Astrocyte of the cerebellum (primary cell): ENCODE data around the gene RPL13A.

Source experiments
- DNase-seq: peaks from one replicate; pipeline ENCODE4 v3.0.0-alpha.2; 2011; ENCODE audit warnings: low read depth
- H3K4me3 ChIP-seq: 2 replicates; pipeline ENCODE4 v1.5.1; 2011; ENCODE audit warnings: mild to moderate bottlenecking, low read depth, low read length, moderate library complexity
- in situ Hi-C: cut with HindIII; loops from 2 replicates; pipeline ENCODE4 v1.10.0; 2017; ENCODE audit warnings: low sequenced_read_pairs
- TF ChIP-seq, protein P1 (sequence below): IDR thresholded peaks from 2 replicates; pipeline ENCODE4 v1.5.1; 2012; ENCODE audit warnings: low read length, low read depth, moderate library complexity, mild to moderate bottlenecking; ENCODE audit errors: missing control alignments

RPL13A gene

DNA sequence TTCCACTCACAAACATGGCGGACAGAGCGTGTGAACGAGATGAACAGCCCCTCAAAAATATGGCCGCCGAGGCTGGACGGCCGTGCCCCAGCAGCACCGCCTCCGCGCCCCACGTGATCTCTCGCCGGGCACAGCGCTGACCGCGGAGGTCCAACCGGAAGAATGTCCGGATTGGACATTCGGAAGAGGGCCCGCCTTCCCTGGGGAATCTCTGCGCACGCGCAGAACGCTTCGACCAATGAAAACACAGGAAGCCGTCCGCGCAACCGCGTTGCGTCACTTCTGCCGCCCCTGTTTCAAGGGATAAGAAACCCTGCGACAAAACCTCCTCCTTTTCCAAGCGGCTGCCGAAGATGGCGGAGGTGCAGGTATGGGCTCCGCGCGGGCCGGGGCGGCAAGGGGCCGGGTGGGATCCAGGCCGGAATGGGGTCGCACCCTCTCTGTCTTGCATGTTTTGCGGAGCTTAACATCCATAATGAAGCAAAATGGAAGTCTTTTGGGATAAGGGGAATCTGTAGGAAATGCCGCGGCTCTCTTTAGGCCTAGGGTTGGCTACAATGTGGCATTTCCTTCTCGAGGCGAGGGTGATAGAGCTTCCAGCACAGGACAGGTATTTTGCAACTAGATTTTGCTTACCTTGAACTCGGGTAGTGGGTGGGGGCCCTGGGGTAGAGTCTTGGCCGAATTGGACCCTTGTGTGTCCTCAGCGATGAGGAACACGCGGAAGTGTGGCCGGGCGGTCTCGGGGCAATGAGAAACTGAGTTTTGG is at the start of gene RPL13A:
TSS of gene RPL13A (plus strand) at position 332 of the 769 bp plus-strand sequence. CDS start at position 354, 22 bp downstream.
- peak; percentile 98 for DNase-seq
- H3K4me3 ChIP-seq: peak within 1 kb of the TSS; percentile 97
- TF ChIP-seq, protein P1, sequence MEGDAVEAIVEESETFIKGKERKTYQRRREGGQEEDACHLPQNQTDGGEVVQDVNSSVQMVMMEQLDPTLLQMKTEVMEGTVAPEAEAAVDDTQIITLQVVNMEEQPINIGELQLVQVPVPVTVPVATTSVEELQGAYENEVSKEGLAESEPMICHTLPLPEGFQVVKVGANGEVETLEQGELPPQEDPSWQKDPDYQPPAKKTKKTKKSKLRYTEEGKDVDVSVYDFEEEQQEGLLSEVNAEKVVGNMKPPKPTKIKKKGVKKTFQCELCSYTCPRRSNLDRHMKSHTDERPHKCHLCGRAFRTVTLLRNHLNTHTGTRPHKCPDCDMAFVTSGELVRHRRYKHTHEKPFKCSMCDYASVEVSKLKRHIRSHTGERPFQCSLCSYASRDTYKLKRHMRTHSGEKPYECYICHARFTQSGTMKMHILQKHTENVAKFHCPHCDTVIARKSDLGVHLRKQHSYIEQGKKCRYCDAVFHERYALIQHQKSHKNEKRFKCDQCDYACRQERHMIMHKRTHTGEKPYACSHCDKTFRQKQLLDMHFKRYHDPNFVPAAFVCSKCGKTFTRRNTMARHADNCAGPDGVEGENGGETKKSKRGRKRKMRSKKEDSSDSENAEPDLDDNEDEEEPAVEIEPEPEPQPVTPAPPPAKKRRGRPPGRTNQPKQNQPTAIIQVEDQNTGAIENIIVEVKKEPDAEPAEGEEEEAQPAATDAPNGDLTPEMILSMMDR: no peak
- in situ Hi-C loops: no loop called here

- H3K4me3 ChIP-seq: no peak overlapping the region
- in situ Hi-C loops: no loop called here
- TF ChIP-seq, protein P1: no peak
- no peak for DNase-seq
Observed at GRCh38 chr19:49438261-49438660, 49.1 kb upstream of the RPL13A start.

DNA sequence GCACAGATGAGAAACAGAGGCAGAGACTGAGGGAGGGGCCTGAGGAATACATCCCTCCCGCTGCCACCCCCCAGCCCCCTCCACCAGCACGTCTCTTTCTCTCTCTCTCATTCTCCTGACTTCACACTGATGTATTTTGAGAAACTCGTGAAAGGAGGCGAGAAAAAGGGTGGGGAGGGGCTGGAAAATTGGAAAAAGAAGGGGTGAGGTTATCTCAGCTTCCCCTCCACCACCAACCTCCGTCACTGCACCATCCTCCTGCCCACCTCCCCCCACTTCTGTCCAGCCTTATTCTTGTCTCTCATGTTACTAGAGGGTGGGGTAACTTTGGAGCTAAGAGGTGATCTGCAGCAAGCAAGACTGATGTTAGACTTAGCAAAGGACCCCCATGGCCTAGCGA is 47.6 kb upstream of the RPL13A start:
- in situ Hi-C loops: no loop called here
- H3K4me3 ChIP-seq: no peak overlapping the region
- DNase-seq: no peak
- TF ChIP-seq, protein P1: no peak

- H3K4me3 ChIP-seq: no peak overlapping the region
- no peak for DNase-seq
- in situ Hi-C loops: no loop called here
- TF ChIP-seq, protein P1: no peak
Observed at GRCh38 chr19:49440439-49441209, 46.8 kb upstream of the RPL13A start.

DNA sequence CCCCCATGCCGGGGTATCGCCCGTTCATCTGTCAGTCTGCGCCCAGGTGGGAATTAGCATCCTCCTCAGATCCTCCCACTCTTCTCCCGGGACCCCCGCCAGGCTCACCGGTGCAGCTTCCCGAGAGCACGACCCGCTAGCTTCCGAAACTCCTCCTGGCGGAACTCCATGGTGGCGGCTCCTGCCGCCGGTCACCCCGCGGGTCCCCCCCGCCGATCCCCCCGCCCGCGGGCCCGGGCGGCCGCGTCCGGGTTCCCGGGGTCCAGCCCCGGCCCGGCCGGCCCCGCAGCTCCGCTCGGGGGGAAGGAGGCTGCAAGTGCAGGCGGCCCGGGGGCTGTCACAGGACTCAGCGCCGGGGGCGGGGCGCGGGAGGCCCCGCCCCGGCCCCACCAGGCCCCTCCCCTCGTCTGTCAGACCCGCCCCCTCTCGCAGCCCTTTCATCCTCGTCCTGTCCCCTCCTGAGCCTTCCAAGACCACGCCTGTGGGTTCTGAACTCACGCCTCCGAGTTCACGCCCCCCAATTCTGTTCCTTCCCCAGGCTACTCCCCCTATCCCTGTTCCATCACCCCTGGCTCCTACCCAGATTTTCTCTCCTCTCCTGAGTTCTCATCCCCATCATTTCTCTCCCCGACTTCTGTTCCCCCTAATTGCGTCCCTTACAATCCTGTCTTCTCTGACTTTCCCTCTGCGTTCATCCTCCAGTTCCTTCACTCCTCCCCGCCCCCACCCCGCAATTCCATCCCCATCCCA is 46.0 kb upstream of the RPL13A start, which contains the start of gene SLC17A7:
TSS of gene SLC17A7 (minus strand) at position 318 of the 750 bp plus-strand sequence. CDS start at position 170, 148 bp downstream.
- DNase-seq: no peak
- TF ChIP-seq, protein P1: no peak
- in situ Hi-C loops: no loop called here
- H3K4me3 ChIP-seq: no peak within 1 kb of the TSS

- H3K4me3 ChIP-seq: no peak overlapping the region
- no peak for DNase-seq
- TF ChIP-seq, protein P1: no peak
- in situ Hi-C loops: no loop called here
Observed at GRCh38 chr19:49441960-49442350, 45.5 kb upstream of the RPL13A start.
